Activated CD4-positive, alpha-beta T cell treated with anti-CD3 and anti-CD28 coated beads, Interleukin-2, amount 10 ng/mL, durations not matched to agents 7 days and 5 days (primary cell): Measurements from ENCODE around the gene CUBN. TPM values are rescaled to one million over a fixed set of nuclear protein-coding genes. Genes with fewer than 3 reads are reported as not detected.

Source experiments
- CTCF ChIA-PET: fragments of 350-600 bp; sonication (Branson Sonifier 250); formaldehyde crosslinking; loops from one replicate; lab custom pipeline; 2021; ENCODE audit warnings: antibody characterized with exemption; lab: Charles Lee
- POLR2A ChIA-PET: fragments of 350-600 bp; sonication (Branson Sonifier 250); formaldehyde crosslinking; loops from one replicate; lab custom pipeline; 2021; ENCODE audit warnings: antibody characterized with exemption; lab: Charles Lee
- DNase-seq: peaks from one replicate; pipeline ENCODE4 v3.0.0-alpha.2; 2020
- H3K27ac Mint-ChIP-seq: one replicate; pipeline ENCODE4 v1.8.0; 2021; ENCODE audit warnings: mild to moderate bottlenecking, moderate library complexity, mixed read lengths
- H3K27me3 Mint-ChIP-seq: one replicate; pipeline ENCODE4 v1.8.0; 2021; ENCODE audit warnings: mixed read lengths
- H3K36me3 Mint-ChIP-seq: one replicate; pipeline ENCODE4 v1.8.0; 2021; ENCODE audit warnings: low read depth, mixed read lengths
- H3K4me1 Mint-ChIP-seq: one replicate; pipeline ENCODE4 v1.8.0; 2021; ENCODE audit warnings: mixed read lengths
- H3K4me3 Mint-ChIP-seq: one replicate; pipeline ENCODE4 v1.8.0; 2021; ENCODE audit warnings: mild to moderate bottlenecking, moderate library complexity, mixed read lengths
- H3K9me3 Mint-ChIP-seq: one replicate; pipeline ENCODE4 v1.8.0; 2021; ENCODE audit warnings: mixed read lengths
- total RNA-seq, 2 experiments: library from RNA; stranded (reverse); gene quantifications; one replicate each; pipeline ENCODE4 v1.2.3, GENCODE V29; 2021

Gene CUBN
- total RNA-seq, 2 experiments from 2014 or later, result 2.4 to 2.5 TPM

GRCh38 chr10:16803464-16803863 lies 326.1 kb downstream of the CUBN start:
- peaks cover 9% of the 10 kb centered on the region for H3K4me1 Mint-ChIP-seq
- POLR2A ChIA-PET, result no interaction called here

GRCh38 chr10:16799621-16800020 lies 330.0 kb downstream of the CUBN start:
- POLR2A ChIA-PET, result no interaction called here
- Mint-ChIP-seq H3K4me1 (peaks cover 14% of the 10 kb centered on the region), H3K27me3 (no peaks in the 10 kb centered on the region), H3K9me3 (peaks cover 2% of the 10 kb centered on the region), H3K27ac (no peak overlapping the region), H3K4me3 (no peak overlapping the region), H3K36me3 (peaks cover 33% of the 10 kb centered on the region)
- no peak for DNase-seq
- CTCF ChIA-PET, result interaction anchor here (1.1 kb wide), 1 partner anchor 53 kb away, joined by 3 read pairs; no protein-coding TSS in a partner anchor

More at GRCh38 chr10:16803464-16803863, 326.1 kb downstream of the CUBN start:
- no peak overlapping the region for H3K27ac Mint-ChIP-seq
- peaks cover 2% of the 10 kb centered on the region for H3K9me3 Mint-ChIP-seq
- peaks cover 15% of the 10 kb centered on the region for H3K36me3 Mint-ChIP-seq
- H3K27me3 Mint-ChIP-seq, result no peaks in the 10 kb centered on the region
- H3K4me3 Mint-ChIP-seq, result no peak overlapping the region
- CTCF ChIA-PET, result no interaction called here
- no peak for DNase-seq

GRCh38 chr10:16798571-16798970 lies 331.0 kb downstream of the CUBN start:
- CTCF ChIA-PET, result no interaction called here
- H3K4me1 Mint-ChIP-seq, result peaks cover 14% of the 10 kb centered on the region
- H3K4me3 Mint-ChIP-seq, result no peak overlapping the region
- no peak for DNase-seq
- H3K27me3 Mint-ChIP-seq, result no peaks in the 10 kb centered on the region
- POLR2A ChIA-PET, result no interaction called here
- H3K9me3 Mint-ChIP-seq, result no peaks in the 10 kb centered on the region
- H3K36me3 Mint-ChIP-seq, result peaks cover 36% of the 10 kb centered on the region
- no peak overlapping the region for H3K27ac Mint-ChIP-seq

GRCh38 chr10:16795410-16796073 lies 334.1 kb downstream of the CUBN start:
- ChIA-PET CTCF (interaction anchor here (0.6 to 1.3 kb wide), 3 partner anchors 14 to 1009 kb away, joined by 3 to 5 read pairs (median 3); no protein-coding TSS in a partner anchor), POLR2A (interaction anchor here (0.6 kb wide), 1 partner anchor 420 kb away, joined by 3 read pairs; no protein-coding TSS in a partner anchor)
- H3K27me3 Mint-ChIP-seq, result no peaks in the 10 kb centered on the region
- peaks cover 49% of the 10 kb centered on the region for H3K36me3 Mint-ChIP-seq
- peaks cover 10% of the 10 kb centered on the region for H3K4me1 Mint-ChIP-seq
- no peak for DNase-seq
- peaks cover 4% of the 10 kb centered on the region for H3K9me3 Mint-ChIP-seq
- no peak overlapping the region for H3K27ac Mint-ChIP-seq
- H3K4me3 Mint-ChIP-seq, result no peak overlapping the region

GRCh38 chr10:16794005-16794404 lies 335.6 kb downstream of the CUBN start:
- peaks cover 61% of the 10 kb centered on the region for H3K36me3 Mint-ChIP-seq
- CTCF ChIA-PET, result interaction anchor here (1.3 kb wide), 1 partner anchor 15 kb away, joined by 3 read pairs; no protein-coding TSS in a partner anchor
- peaks cover 7% of the 10 kb centered on the region for H3K9me3 Mint-ChIP-seq
- H3K4me3 Mint-ChIP-seq, result no peak overlapping the region
- POLR2A ChIA-PET, result no interaction called here
- no peak overlapping the region for H3K27ac Mint-ChIP-seq
- no peaks in the 10 kb centered on the region for H3K27me3 Mint-ChIP-seq
- H3K4me1 Mint-ChIP-seq, result peaks cover 6% of the 10 kb centered on the region
- DNase-seq, result no peak

- POLR2A ChIA-PET, result no interaction called here
- Mint-ChIP-seq H3K4me3 (no peak overlapping the region), H3K27me3 (no peaks in the 10 kb centered on the region), H3K4me1 (peaks cover 19% of the 10 kb centered on the region), H3K27ac (no peak overlapping the region), H3K9me3 (peaks cover 8% of the 10 kb centered on the region), H3K36me3 (peaks cover 59% of the 10 kb centered on the region)
- CTCF ChIA-PET, result interaction anchor here (1.3 kb wide), 1 partner anchor 25 kb away, joined by 4 read pairs; the partner anchor contains the start of gene RSU1
- DNase-seq, result no peak
These were observed 336.9 kb downstream of the CUBN start for GRCh38 chr10:16792675-16793074.

- Mint-ChIP-seq H3K36me3 (peaks cover 64% of the 10 kb centered on the region), H3K27ac (no peak overlapping the region), H3K9me3 (peaks cover 30% of the 10 kb centered on the region), H3K27me3 (no peaks in the 10 kb centered on the region), H3K4me1 (peaks cover 22% of the 10 kb centered on the region), H3K4me3 (no peak overlapping the region)
- ChIA-PET POLR2A (interaction anchor here (0.7 kb wide), 1 partner anchor 48 kb away, joined by 3 read pairs; no protein-coding TSS in a partner anchor), CTCF (no interaction called here)
- DNase-seq, result no peak
These were observed 339.8 kb downstream of the CUBN start for GRCh38 chr10:16789765-16790164.

- no peak for DNase-seq
- H3K36me3 Mint-ChIP-seq, result peaks cover 64% of the 10 kb centered on the region
- no peak overlapping the region for H3K4me3 Mint-ChIP-seq
- peak overlapping the region; percentile 92 for H3K27ac Mint-ChIP-seq
- no peaks in the 10 kb centered on the region for H3K27me3 Mint-ChIP-seq
- POLR2A ChIA-PET, result interaction anchor here (0.7 kb wide), 1 partner anchor 48 kb away, joined by 3 read pairs; no protein-coding TSS in a partner anchor
- CTCF ChIA-PET, result no interaction called here
- H3K9me3 Mint-ChIP-seq, result peaks cover 30% of the 10 kb centered on the region
- H3K4me1 Mint-ChIP-seq, result peaks cover 22% of the 10 kb centered on the region
These were observed 340.4 kb downstream of the CUBN start for GRCh38 chr10:16789261-16789660.

GRCh38 chr10:16788778-16789177 lies 340.8 kb downstream of the CUBN start:
- POLR2A ChIA-PET, result no interaction called here
- H3K9me3 Mint-ChIP-seq, result peaks cover 30% of the 10 kb centered on the region
- peaks cover 22% of the 10 kb centered on the region for H3K4me1 Mint-ChIP-seq
- H3K36me3 Mint-ChIP-seq, result peaks cover 60% of the 10 kb centered on the region
- no peaks in the 10 kb centered on the region for H3K27me3 Mint-ChIP-seq
- H3K27ac Mint-ChIP-seq, result peak overlapping the region; percentile 92
- CTCF ChIA-PET, result interaction anchor here (0.8 kb wide), 1 partner anchor 11 kb away, joined by 3 read pairs; no protein-coding TSS in a partner anchor
- DNase-seq, result no peak
- no peak overlapping the region for H3K4me3 Mint-ChIP-seq

- peaks cover 22% of the 10 kb centered on the region for H3K4me1 Mint-ChIP-seq
- H3K9me3 Mint-ChIP-seq, result peaks cover 26% of the 10 kb centered on the region
- H3K27ac Mint-ChIP-seq, result peak overlapping the region; percentile 92
- ChIA-PET CTCF (interaction anchor here (0.8 to 1.0 kb wide), 2 partner anchors 10 to 17 kb away, joined by 3 read pairs; no protein-coding TSS in a partner anchor), POLR2A (no interaction called here)
- no peaks in the 10 kb centered on the region for H3K27me3 Mint-ChIP-seq
- H3K36me3 Mint-ChIP-seq, result peaks cover 53% of the 10 kb centered on the region
- no peak overlapping the region for H3K4me3 Mint-ChIP-seq
- no peak for DNase-seq
These were observed 341.5 kb downstream of the CUBN start for GRCh38 chr10:16788125-16788524.

- H3K27me3 Mint-ChIP-seq, result no peaks in the 10 kb centered on the region
- peaks cover 22% of the 10 kb centered on the region for H3K4me1 Mint-ChIP-seq
- CTCF ChIA-PET, result interaction anchor here (1.0 kb wide), 1 partner anchor 18 kb away, joined by 3 read pairs; no protein-coding TSS in a partner anchor
- POLR2A ChIA-PET, result no interaction called here
- H3K36me3 Mint-ChIP-seq, result peaks cover 51% of the 10 kb centered on the region
- H3K9me3 Mint-ChIP-seq, result peaks cover 26% of the 10 kb centered on the region
- peak; percentile 61 for DNase-seq
- peak overlapping the region; percentile 92 for H3K27ac Mint-ChIP-seq
- no peak overlapping the region for H3K4me3 Mint-ChIP-seq
These were observed 342.2 kb downstream of the CUBN start for GRCh38 chr10:16787361-16787791.

GRCh38 chr10:16780338-16780880 lies 349.2 kb downstream of the CUBN start:
- H3K4me1 Mint-ChIP-seq, result peaks cover 28% of the 10 kb centered on the region
- POLR2A ChIA-PET, result no interaction called here
- peaks cover 21% of the 10 kb centered on the region for H3K36me3 Mint-ChIP-seq
- peaks cover 3% of the 10 kb centered on the region for H3K9me3 Mint-ChIP-seq
- H3K4me3 Mint-ChIP-seq, result no peak overlapping the region
- H3K27ac Mint-ChIP-seq, result no peak overlapping the region
- no peak for DNase-seq
- CTCF ChIA-PET, result interaction anchor here (1.2 to 1.3 kb wide), 2 partner anchors 10 to 22 kb away, joined by 3 to 4 read pairs; no protein-coding TSS in a partner anchor
- no peaks in the 10 kb centered on the region for H3K27me3 Mint-ChIP-seq
